GM19372 (cell line): ENCODE measurements around the gene PRSS21.

ENCODE experiments used
- ATAC-seq: cut with Tn5 transposase; IDR thresholded peaks from one replicate; pipeline ENCODE4 v1.9.1; 2021; ENCODE audit warnings: mild to moderate bottlenecking, low read depth, moderate library complexity; ENCODE audit not compliant: unreplicated experiment

Gene PRSS21

GRCh38 chr16:2822496-2822895 is 5.5 kb downstream of the PRSS21 start:
- no peak for ATAC-seq

- no peak for ATAC-seq
Measured at GRCh38 chr16:2824626-2825025, 7.6 kb downstream of the PRSS21 start.

GRCh38 chr16:2825049-2825742 is 8.2 kb downstream of the PRSS21 start:
- no peak for ATAC-seq

- ATAC-seq, result no peak
Measured at GRCh38 chr16:2825906-2826305, 8.9 kb downstream of the PRSS21 start.

GRCh38 chr16:2826591-2827373 is 9.7 kb downstream of the PRSS21 start:
- ATAC-seq, result no peak

- no peak for ATAC-seq
Measured at GRCh38 chr16:2827374-2827791, 10.3 kb downstream of the PRSS21 start.

- no peak for ATAC-seq
Measured at GRCh38 chr16:2827831-2828520, 10.9 kb downstream of the PRSS21 start.

- ATAC-seq, result no peak
Measured at GRCh38 chr16:2828521-2828840, 11.4 kb downstream of the PRSS21 start.

GRCh38 chr16:2828876-2829430 is 11.9 kb downstream of the PRSS21 start:
- ATAC-seq, result no peak

- no peak for ATAC-seq
Measured at GRCh38 chr16:2829501-2830354, 12.7 kb downstream of the PRSS21 start, which contains the start of gene ZG16B. Gene ZG16B (plus strand): TSS chr16:2830303. CDS start chr16:2830442, 139 bp downstream.

- no peak for ATAC-seq
Measured at GRCh38 chr16:2830355-2830695, 13.3 kb downstream of the PRSS21 start.

- no peak for ATAC-seq
Measured at GRCh38 chr16:2831203-2831602, 14.2 kb downstream of the PRSS21 start.

- ATAC-seq, result no peak
Measured at GRCh38 chr16:2833776-2834175, 16.7 kb downstream of the PRSS21 start.

- no peak for ATAC-seq
Measured at GRCh38 chr16:2834968-2835367, 17.9 kb downstream of the PRSS21 start.

- ATAC-seq, result no peak
Measured at GRCh38 chr16:2835638-2836493, 18.8 kb downstream of the PRSS21 start.

GRCh38 chr16:2836646-2837508 is 19.8 kb downstream of the PRSS21 start:
- ATAC-seq, result no peak

GRCh38 chr16:2838928-2839327 is 21.9 kb downstream of the PRSS21 start:
- ATAC-seq, result no peak

GRCh38 chr16:2839650-2840450 is 22.8 kb downstream of the PRSS21 start:
- no peak for ATAC-seq
